ENCODE measurements around the gene IFRD2.
"Not testable (repeated sequence)": the region's sequence is repeated elsewhere in the genome, so short reads cannot be mapped to it uniquely, and the experiment has no call there.

The IFRD2 gene

GRCh38 chr3:50314816-50315215, 22.6 kb upstream of the IFRD2 start:
- no peak for TF ChIP-seq CTCF (conservative IDR thresholded peaks at IDR 0.05; ENCODE audit: control insufficient read depth, insufficient read depth, low read depth, low read length)
- no peak for DNase-seq (ENCODE audit: low read depth)
- H3K4me3 ChIP-seq (ENCODE audit: control insufficient read depth, low read depth, low read length) = no peak overlapping the region

- no peak for TF ChIP-seq CTCF (conservative IDR thresholded peaks at IDR 0.05; ENCODE audit: control insufficient read depth, insufficient read depth, low read depth, low read length)
- no peak for DNase-seq (ENCODE audit: low read depth)
- no peak overlapping the region for H3K4me3 ChIP-seq (ENCODE audit: control insufficient read depth, low read depth, low read length)
Observed at GRCh38 chr3:50314342-50314741, 22.1 kb upstream of the IFRD2 start.

- H3K4me3 ChIP-seq (ENCODE audit: control insufficient read depth, low read depth, low read length); DNase-seq (ENCODE audit: low read depth): not testable (repeated sequence)
Observed at GRCh38 chr3:50312041-50312440, 19.8 kb upstream of the IFRD2 start.

GRCh38 chr3:50304601-50305000, 12.4 kb upstream of the IFRD2 start:
- DNase-seq (ENCODE audit: low read depth) = peak; percentile 65

GRCh38 chr3:50303013-50303815, 11.0 kb upstream of the IFRD2 start, which contains the start of gene HYAL1:
HYAL1 (minus strand) TSS chr3:50303574; CDS start chr3:50302956, 618 bp downstream.
- peak; percentile 11 for TF ChIP-seq CTCF (conservative IDR thresholded peaks at IDR 0.05; ENCODE audit: control insufficient read depth, insufficient read depth, low read depth, low read length)
- peak; percentile 45 for DNase-seq (ENCODE audit: low read depth)
- H3K4me3 ChIP-seq (ENCODE audit: control insufficient read depth, low read depth, low read length) = peak within 1 kb of the TSS; percentile 9

More at GRCh38 chr3:50304601-50305000, 12.4 kb upstream of the IFRD2 start:
- no peak overlapping the region for H3K4me3 ChIP-seq (ENCODE audit: control insufficient read depth, low read depth, low read length)
- TF ChIP-seq CTCF (conservative IDR thresholded peaks at IDR 0.05; ENCODE audit: control insufficient read depth, insufficient read depth, low read depth, low read length) = no peak

- no peak overlapping the region for H3K4me3 ChIP-seq (ENCODE audit: control insufficient read depth, low read depth, low read length)
Observed at GRCh38 chr3:50302095-50303012, 10.1 kb upstream of the IFRD2 start.

More at GRCh38 chr3:50302095-50303012, 10.1 kb upstream of the IFRD2 start:
- no peak for TF ChIP-seq CTCF (conservative IDR thresholded peaks at IDR 0.05; ENCODE audit: control insufficient read depth, insufficient read depth, low read depth, low read length)
- no peak for DNase-seq (ENCODE audit: low read depth)

Measured in fibroblast of mammary gland (primary cell).